GM19397 (cell line): ENCODE measurements around the gene LAMTOR1.

ENCODE experiments used
- ATAC-seq: cut with Tn5 transposase; IDR thresholded peaks from one replicate; pipeline ENCODE4 v1.9.1; 2021; ENCODE audit warnings: mild to moderate bottlenecking, moderate library complexity; ENCODE audit not compliant: unreplicated experiment

Gene LAMTOR1

GRCh38 chr11:72083414-72083813 is 19.7 kb downstream of the LAMTOR1 start:
- no peak for ATAC-seq

- no peak for ATAC-seq
Observed at GRCh38 chr11:72081821-72082453, 21.2 kb downstream of the LAMTOR1 start.

- no peak for ATAC-seq
Observed at GRCh38 chr11:72081184-72081644, 21.9 kb downstream of the LAMTOR1 start.

DNA sequence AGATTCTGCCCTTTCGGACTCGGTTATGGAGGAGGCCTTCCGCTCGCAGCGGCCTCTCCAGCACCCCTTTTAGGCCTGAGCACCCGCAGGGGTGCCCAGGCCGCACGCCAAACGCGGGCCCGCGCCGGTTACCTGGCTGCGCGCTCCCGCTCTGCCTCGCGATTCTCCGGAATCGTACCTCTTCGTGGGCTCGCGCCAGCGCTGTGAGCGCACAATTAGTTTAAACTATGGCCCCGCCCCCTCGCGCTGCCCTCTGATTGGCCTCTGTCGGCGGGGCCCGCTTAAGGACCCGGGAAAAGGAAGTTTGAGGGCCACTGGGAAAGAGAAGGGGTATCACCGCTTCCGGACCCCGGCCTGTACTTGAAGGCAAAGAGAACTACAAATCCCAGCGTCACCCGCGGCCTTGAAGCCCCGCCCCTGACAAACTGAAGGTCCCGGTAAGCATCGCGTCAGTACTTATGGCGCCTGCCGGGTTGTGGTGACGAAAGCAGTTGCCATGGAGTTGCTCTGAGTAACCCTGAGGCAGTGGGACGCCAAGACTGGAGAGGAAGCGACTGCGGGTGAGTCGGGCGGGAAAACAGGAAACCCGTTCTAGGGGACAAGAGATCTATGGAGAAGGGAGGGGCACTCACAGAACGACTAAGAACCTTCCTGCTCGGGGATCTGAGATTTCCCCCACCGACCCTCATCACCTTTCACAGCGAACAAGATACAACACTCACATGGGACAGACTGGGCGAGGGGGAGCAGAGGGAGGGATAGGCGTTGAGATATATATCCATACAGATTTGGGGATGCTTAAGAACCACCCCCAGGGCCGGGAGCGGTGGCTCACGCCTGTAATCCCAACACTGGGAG is 22.5 kb downstream of the LAMTOR1 start, which contains the start of the genes LRRC51 and NUMA1:
LRRC51 (plus strand) TSS at position 525 of the 858 bp plus-strand sequence. CDS start 8,234 bp downstream, outside the sequence.
NUMA1 (minus strand) TSS at position 217 of the 858 bp plus-strand sequence. CDS start 44,599 bp downstream, outside the sequence.
- peak; percentile 91 for ATAC-seq

- no peak for ATAC-seq
Observed at GRCh38 chr11:72079819-72080325, 23.2 kb downstream of the LAMTOR1 start.

DNA sequence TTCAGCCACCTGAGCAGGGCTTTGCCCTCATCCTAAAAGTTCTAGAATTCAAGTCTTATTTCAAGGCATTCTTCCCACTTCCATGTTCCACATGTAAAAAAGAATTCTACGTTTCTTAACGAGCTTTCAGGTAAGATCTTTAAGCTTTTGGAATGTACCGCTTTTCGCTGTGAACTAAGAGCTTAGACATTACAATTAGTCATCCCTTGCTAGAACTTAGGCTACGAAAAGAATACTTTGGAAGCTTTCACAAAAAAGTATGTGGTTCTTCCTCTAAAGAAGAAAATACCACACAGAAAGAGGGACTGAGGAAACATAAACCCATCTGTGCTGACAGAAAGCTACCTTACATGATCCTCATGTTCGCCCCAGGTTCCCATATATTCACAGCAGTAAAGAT is 24.6 kb downstream of the LAMTOR1 start:
- ATAC-seq, result no peak

GRCh38 chr11:72075756-72076155 is 27.3 kb downstream of the LAMTOR1 start:
- ATAC-seq, result no peak

GRCh38 chr11:72075109-72075508 is 28.0 kb downstream of the LAMTOR1 start:
- no peak for ATAC-seq

DNA sequence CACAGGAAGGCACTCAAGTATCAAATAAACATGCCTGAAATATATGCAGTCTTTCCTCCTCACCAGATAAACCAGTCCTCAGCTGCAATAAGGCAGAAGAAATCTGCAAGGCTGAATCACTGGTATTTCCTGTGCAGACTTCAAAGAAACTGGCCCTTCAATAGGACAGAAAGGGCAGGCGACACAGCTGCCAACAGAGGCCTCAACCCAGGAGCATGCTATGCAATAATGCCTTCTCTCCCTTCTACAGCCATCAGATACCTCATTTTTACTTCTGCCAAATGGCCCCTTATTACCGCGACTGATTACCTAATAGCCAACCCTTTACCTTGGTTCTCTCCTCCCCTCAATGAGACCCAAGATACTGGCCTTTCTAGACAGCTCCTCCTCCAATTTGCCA is 30.7 kb downstream of the LAMTOR1 start:
- ATAC-seq, result no peak

DNA sequence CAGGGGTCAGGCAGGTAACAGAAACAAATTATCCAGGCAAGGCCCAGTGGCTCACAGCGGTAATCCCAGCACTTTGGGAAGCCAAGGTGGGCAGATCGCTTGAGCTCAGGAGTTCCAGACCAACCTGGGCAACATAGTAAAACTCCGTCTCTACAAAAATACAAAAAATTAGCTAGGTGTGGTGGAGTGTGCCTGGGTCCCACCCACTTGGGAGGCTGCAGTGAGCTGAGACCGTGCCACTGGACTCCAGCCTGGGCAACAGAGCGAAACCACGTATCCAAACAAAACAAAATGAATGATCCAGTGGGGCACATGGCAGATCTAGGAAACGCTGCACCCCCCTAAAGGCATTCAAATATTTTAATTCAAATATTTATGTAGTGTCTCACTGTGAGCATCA is 32.6 kb downstream of the LAMTOR1 start:
- no peak for ATAC-seq

GRCh38 chr11:72069787-72070251 is 33.3 kb downstream of the LAMTOR1 start:
- ATAC-seq, result no peak

GRCh38 chr11:72069200-72069599 is 33.9 kb downstream of the LAMTOR1 start:
- ATAC-seq, result no peak

DNA sequence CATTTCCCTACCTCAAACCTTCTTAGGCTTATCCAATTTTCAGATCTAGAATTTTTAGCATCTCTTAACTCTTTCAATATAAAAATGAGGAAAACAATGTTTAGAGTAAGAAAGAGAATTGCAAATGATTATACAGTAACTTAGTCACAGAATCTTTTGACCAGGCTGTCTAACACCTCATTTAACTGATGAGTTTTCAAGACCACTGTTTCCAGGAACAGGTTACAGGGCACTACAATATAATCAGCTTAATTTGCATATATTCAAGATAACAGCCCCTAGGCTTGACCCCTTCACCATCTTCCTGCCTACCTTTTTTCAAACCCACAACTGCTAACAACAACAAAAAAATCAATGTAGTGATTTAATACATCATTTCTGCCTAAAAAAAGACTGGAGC is 35.4 kb downstream of the LAMTOR1 start:
- no peak for ATAC-seq

GRCh38 chr11:72067266-72067665 is 35.8 kb downstream of the LAMTOR1 start:
- ATAC-seq, result no peak

DNA sequence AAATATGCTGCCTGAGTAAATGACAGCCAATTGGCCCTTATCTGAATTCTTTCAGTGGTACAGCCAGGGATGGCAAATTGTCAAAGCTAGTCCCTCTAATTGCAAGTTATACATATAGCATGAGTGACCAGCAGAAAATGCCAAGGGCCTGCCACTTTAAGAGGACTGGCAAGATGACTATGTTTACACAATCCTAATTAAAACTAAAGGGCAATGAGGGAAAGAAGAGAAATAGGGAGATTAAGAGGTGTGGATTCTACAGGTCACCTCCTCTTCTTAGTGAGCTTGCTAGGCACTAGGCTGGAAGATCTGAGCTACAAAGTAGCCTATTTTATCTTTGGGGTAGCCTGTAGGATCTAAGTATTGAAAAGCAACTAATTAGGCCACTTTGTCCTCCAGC is 36.2 kb downstream of the LAMTOR1 start:
- no peak for ATAC-seq

DNA sequence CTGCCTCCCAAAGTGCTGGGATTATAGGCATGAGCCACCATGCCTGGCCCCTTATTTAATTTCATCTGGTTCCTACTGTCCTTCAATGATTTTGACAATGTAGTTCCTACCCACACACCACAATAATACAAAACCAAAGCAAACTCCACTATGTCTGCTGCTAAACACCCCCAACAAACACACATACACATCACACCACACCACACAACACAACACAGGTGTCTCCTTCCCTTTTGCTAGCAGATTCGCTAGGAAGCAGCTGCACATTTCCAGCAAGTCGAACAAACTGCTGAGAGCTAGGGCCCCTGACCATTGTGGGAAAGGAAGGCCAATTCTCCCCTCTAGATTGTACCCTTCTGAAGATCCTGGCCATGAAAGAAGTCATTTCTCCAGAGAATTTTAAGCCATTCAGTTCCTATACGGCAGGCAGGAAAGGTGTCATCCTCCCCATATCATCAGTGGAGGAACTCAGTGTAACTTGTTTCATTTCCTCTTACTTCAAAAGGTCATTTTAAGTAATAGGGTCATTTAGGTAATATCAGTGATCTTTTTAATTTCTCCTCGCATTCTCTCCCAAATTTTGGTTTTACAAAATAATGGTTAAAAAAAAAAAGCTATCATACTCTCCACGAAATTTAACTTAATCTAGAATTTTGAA is 41.2 kb downstream of the LAMTOR1 start:
- no peak for ATAC-seq

GRCh38 chr11:72058416-72059034 is 44.6 kb downstream of the LAMTOR1 start:
- no peak for ATAC-seq

DNA sequence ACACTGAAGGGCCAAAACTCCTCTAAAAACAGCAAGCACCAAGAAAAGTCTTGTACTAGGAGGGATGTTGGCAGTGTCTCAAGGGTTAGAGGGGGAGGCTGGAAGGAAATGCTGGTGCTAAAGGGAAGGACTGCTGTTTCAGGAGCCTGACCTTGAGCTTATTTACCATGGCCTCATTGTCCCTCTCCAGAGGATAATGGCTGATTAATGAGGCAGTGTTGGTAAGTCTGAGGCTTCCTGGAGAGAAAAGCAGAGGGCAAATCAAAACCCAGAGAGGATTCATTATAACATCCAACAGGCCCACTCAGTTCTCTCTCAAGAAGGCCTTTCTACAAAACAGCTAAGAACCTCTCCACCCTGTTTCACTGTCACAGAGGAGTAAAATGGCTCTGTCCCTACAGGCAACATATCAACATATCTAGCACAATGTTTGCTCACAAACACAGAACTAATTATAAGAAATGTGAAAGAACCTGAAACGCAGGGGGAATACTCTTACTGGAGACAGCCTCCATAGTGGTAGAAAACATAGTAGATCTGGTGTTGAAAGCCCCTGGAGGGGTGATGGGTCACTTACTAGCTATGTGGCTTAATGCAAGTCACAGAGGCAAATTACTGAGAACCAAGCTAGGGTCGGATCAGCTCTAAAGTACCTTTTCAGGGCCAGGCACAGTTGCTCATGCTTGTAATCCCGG is 54.2 kb downstream of the LAMTOR1 start:
- ATAC-seq, result no peak
